Endothelial cell (in vitro differentiated cells): Measurements from ENCODE around the gene SKAP1. TPM values are rescaled to one million over a fixed set of nuclear protein-coding genes. Genes with fewer than 3 reads are reported as not detected.
A peak's percentile ranks its signal among the peaks of the same experiment; 100 is the strongest.

ENCODE experiments used
- DNase-seq: peaks from one replicate; pipeline ENCODE4 v3.0.0; 2021; ENCODE audit warnings: low spot score
- H3K27ac Mint-ChIP-seq: one replicate; pipeline ENCODE4 v1.8.0; 2021; ENCODE audit warnings: mixed read lengths, inconsistent platforms; ENCODE audit not compliant: unreplicated experiment
- H3K27me3 Mint-ChIP-seq: one replicate; pipeline ENCODE4 v1.8.0; 2021; ENCODE audit warnings: mild to moderate bottlenecking, moderate library complexity, mixed read lengths, inconsistent platforms; ENCODE audit not compliant: unreplicated experiment
- H3K36me3 Mint-ChIP-seq: one replicate; pipeline ENCODE4 v1.8.0; 2021; ENCODE audit warnings: mild to moderate bottlenecking, low read depth, mixed read lengths, inconsistent platforms; ENCODE audit not compliant: unreplicated experiment
- H3K4me1 Mint-ChIP-seq: one replicate; pipeline ENCODE4 v1.8.0; 2021; ENCODE audit warnings: mild to moderate bottlenecking, mixed read lengths, inconsistent platforms; ENCODE audit not compliant: unreplicated experiment
- H3K4me3 Mint-ChIP-seq: one replicate; pipeline ENCODE4 v1.8.0; 2021; ENCODE audit warnings: mild to moderate bottlenecking, mixed read lengths, inconsistent platforms; ENCODE audit not compliant: unreplicated experiment
- H3K9me3 Mint-ChIP-seq: one replicate; pipeline ENCODE4 v1.8.0; 2021; ENCODE audit warnings: mixed read lengths, inconsistent platforms; ENCODE audit not compliant: unreplicated experiment
- total RNA-seq: library from RNA; stranded (reverse); fragmentation: NEBNext Ultra II Directional; extraction: Animal tissue kit (Norgen Biotek cat#: 25700); gene quantifications from one replicate; pipeline ENCODE4 v1.2.1, GENCODE V29; 2021; ENCODE audit not compliant: unreplicated experiment
- TF ChIP-seq, protein P1 (sequence below): fragments of 200-600 bp; sonication (generic); IDR thresholded peaks from one replicate; pipeline ENCODE4 v1.5.0; 2021; ENCODE audit warnings: antibody characterized with exemption; ENCODE audit not compliant: unreplicated experiment

Gene SKAP1
- total RNA-seq, 1 donor from 2014 or later, result 2.1 TPM

GRCh38 chr17:48259694-48260291 lies 170.2 kb downstream of the SKAP1 start:
- no peak for DNase-seq
- Mint-ChIP-seq H3K36me3 (no peaks in the 10 kb centered on the region), H3K27me3 (peaks cover 2% of the 10 kb centered on the region), H3K4me3 (no peak overlapping the region), H3K9me3 (no peaks in the 10 kb centered on the region), H3K27ac (no peak overlapping the region), H3K4me1 (peaks cover 16% of the 10 kb centered on the region)
- TF ChIP-seq, protein P1, sequence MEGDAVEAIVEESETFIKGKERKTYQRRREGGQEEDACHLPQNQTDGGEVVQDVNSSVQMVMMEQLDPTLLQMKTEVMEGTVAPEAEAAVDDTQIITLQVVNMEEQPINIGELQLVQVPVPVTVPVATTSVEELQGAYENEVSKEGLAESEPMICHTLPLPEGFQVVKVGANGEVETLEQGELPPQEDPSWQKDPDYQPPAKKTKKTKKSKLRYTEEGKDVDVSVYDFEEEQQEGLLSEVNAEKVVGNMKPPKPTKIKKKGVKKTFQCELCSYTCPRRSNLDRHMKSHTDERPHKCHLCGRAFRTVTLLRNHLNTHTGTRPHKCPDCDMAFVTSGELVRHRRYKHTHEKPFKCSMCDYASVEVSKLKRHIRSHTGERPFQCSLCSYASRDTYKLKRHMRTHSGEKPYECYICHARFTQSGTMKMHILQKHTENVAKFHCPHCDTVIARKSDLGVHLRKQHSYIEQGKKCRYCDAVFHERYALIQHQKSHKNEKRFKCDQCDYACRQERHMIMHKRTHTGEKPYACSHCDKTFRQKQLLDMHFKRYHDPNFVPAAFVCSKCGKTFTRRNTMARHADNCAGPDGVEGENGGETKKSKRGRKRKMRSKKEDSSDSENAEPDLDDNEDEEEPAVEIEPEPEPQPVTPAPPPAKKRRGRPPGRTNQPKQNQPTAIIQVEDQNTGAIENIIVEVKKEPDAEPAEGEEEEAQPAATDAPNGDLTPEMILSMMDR, result peak; percentile 60

DNA sequence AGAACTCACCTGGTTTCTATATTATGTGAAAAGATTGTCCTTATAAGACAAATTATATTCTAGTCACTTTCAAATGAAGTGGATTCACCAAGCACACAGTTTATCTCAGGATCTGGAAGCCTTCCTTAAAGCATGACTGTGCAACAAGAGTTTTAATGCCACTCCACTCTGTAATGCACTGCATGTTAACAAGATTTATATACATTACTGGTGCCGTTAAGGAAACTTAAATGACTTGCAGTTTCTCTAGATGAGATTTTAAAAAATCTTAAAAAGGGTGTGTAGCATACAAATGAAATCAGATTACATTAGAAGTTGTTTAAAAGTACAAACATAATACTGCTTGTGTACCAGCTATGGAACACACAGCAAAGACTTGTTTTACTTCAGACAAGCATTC lies 171.7 kb downstream of the SKAP1 start:
- Mint-ChIP-seq H3K4me3 (no peak overlapping the region), H3K27ac (no peak overlapping the region), H3K9me3 (no peaks in the 10 kb centered on the region), H3K36me3 (no peaks in the 10 kb centered on the region), H3K27me3 (peaks cover 2% of the 10 kb centered on the region), H3K4me1 (peaks cover 19% of the 10 kb centered on the region)
- TF ChIP-seq, protein P1, result no peak
- DNase-seq, result no peak

- no peak for DNase-seq
- H3K27ac Mint-ChIP-seq, result no peak overlapping the region
- no peaks in the 10 kb centered on the region for H3K36me3 Mint-ChIP-seq
- H3K4me1 Mint-ChIP-seq, result peaks cover 20% of the 10 kb centered on the region
- no peak overlapping the region for H3K4me3 Mint-ChIP-seq
- no peaks in the 10 kb centered on the region for H3K9me3 Mint-ChIP-seq
- peaks cover 2% of the 10 kb centered on the region for H3K27me3 Mint-ChIP-seq
- TF ChIP-seq, protein P1, result no peak
Observed at GRCh38 chr17:48255759-48256158, 174.3 kb downstream of the SKAP1 start.

GRCh38 chr17:48254896-48255295 lies 175.1 kb downstream of the SKAP1 start:
- H3K27ac Mint-ChIP-seq, result no peak overlapping the region
- TF ChIP-seq, protein P1, result no peak
- H3K4me3 Mint-ChIP-seq, result no peak overlapping the region
- H3K27me3 Mint-ChIP-seq, result peaks cover under 1% of the 10 kb centered on the region
- no peaks in the 10 kb centered on the region for H3K36me3 Mint-ChIP-seq
- peaks cover 20% of the 10 kb centered on the region for H3K4me1 Mint-ChIP-seq
- no peak for DNase-seq
- H3K9me3 Mint-ChIP-seq, result no peaks in the 10 kb centered on the region

DNA sequence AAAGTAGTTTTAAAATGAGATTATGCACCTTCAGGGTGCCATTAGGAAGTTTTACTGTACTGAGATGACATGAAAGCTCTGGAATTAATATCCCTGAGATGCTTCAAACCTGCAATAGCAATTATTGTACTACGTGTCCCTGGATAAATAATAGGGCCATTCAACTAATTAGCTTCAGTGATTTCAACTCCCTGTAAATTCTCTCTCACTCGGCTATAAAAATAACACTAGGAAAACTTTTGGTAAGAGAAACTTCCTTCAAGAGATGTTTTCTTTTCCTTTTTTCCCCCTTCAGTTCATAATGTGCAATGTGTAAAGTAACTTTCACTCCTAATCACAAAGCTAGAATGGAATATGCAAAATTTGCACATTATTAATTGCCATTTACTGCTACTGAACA lies 176.0 kb downstream of the SKAP1 start:
- TF ChIP-seq, protein P1, result no peak
- H3K27me3 Mint-ChIP-seq, result no peaks in the 10 kb centered on the region
- H3K36me3 Mint-ChIP-seq, result no peaks in the 10 kb centered on the region

More for the DNA sequence above, 176.0 kb downstream of the SKAP1 start:
- H3K27ac Mint-ChIP-seq, result no peak overlapping the region
- peaks cover 20% of the 10 kb centered on the region for H3K4me1 Mint-ChIP-seq
- no peak for DNase-seq
- no peaks in the 10 kb centered on the region for H3K9me3 Mint-ChIP-seq
- no peak overlapping the region for H3K4me3 Mint-ChIP-seq
